NB4 (cell line): Measurements from ENCODE around the gene RTCA.

Experiments
- DNase-seq: peaks from one replicate; pipeline ENCODE4 v3.0.0; 2010; ENCODE audit warnings: low read depth
- H3K4me3 ChIP-seq: one replicate; pipeline ENCODE4 v1.5.1; 2011; ENCODE audit warnings: mild to moderate bottlenecking, low read depth, low read length, moderate library complexity
- CTCF ChIP-seq: IDR thresholded peaks from one replicate; pipeline ENCODE4 v1.5.1; 2012; ENCODE audit warnings: low read depth, low read length
- MAX ChIP-seq: IDR thresholded peaks from 2 replicates; pipeline ENCODE4 v1.6.1; 2011; ENCODE audit warnings: low read depth, low read length
- MYC ChIP-seq: IDR thresholded peaks from 2 replicates; pipeline ENCODE4 v1.6.1; 2011; ENCODE audit warnings: low read depth, low read length
- POLR2A ChIP-seq: IDR thresholded peaks from 2 replicates; pipeline ENCODE4 v1.6.1; 2011; ENCODE audit warnings: mild to moderate bottlenecking; ENCODE audit not compliant: insufficient read length; ENCODE audit errors: extremely low read depth

The RTCA gene

DNA sequence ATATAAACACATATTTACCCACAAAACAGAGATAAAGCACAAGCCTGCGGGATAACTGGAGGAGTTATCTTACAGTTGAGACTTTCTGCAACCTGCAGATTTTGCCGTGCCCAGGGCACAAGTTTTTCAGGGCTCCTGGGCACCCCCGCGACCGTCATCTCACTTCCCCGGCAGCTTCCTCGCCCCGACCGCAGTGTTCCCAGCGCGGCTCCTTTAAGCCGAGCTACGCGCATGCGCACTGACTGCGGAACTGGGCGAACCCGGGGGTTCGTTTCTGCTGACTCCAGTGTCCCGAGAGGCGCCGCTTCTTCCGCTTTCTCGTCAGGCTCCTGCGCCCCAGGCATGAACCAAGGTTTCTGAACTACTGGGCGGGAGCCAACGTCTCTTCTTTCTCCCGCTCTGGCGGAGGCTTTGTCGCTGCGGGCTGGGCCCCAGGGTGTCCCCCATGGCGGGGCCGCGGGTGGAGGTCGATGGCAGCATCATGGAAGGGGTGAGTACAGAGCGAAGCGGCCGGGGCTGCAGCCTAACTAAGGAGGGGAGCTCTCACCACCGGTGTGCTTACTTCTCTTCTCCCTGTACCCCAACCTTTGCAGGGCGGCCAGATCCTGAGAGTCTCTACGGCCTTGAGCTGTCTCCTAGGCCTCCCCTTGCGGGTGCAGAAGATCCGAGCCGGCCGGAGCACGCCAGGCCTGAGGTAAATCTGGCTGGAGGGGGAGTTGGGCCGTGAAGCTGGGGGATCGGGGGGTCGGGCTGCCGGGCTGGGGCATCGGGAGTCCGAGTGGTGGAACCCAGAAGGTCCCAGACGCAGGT, at the start of gene RTCA:
Gene RTCA (plus strand): TSS at position 286 of the 810 bp plus-strand sequence. CDS start 160 bp downstream, at position 446.
- H3K4me3 ChIP-seq = peak within 1 kb of the TSS; percentile 86
- DNase-seq = peak; percentile 97
- no peak for TF ChIP-seq CTCF
- TF ChIP-seq MAX = 0 out of 2 replicates have a peak, but pooled peaks have one; percentile 26
- TF ChIP-seq POLR2A = peak; percentile 75
- 0 out of 2 replicates have a peak, but pooled peaks have one; percentile 15 for TF ChIP-seq MYC

GRCh38 chr1:100217834-100218233, 48.2 kb upstream of the RTCA start:
- no peak for TF ChIP-seq CTCF
- no peak for DNase-seq
- no peak overlapping the region for H3K4me3 ChIP-seq

DNA sequence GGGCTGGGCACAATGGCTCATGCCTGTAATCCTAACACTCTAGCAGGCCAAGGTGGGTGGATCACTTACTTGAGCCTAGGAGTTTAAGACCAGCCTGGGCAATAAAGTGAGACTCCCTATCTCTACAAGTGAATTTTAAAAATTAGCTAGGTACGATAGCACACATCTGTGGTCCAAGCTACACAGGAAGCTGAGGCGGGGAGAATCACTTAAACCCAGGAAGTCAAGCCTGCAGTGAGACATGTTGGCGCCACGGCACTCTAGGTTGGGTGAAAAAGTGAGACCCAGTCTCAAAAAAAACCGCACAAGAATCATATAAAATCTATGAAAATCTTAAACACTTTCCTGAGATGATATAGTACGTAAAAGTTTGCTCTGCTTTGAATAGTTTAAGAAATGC, 46.6 kb upstream of the RTCA start:
- TF ChIP-seq MAX (no peak), POLR2A (no peak), CTCF (no peak), MYC (no peak)
- H3K4me3 ChIP-seq = no peak overlapping the region
- DNase-seq = no peak

DNA sequence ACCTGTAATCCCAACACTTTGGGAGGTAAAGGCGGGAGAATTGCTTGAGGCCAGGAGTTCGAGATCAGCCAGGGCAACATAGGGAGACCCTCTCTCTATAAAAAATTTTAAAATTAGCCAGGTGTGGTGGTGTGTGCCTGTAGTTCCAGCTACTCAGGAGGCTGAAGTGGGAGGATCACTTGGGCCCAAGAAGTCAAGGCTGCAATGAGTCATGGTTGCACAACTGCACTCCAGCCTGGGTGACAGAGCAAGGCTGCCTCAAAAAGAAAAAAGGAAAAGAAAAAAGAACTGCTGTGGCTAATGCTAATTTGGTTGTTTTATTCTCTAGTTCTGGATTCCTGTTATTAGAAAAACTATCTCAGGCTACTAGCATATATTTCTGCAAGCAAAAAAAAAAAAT, 46.1 kb upstream of the RTCA start:
- peak; percentile 63 for DNase-seq
- H3K4me3 ChIP-seq = no peak overlapping the region
- TF ChIP-seq POLR2A (no peak), MYC (no peak), CTCF (no peak), MAX (no peak)

DNA sequence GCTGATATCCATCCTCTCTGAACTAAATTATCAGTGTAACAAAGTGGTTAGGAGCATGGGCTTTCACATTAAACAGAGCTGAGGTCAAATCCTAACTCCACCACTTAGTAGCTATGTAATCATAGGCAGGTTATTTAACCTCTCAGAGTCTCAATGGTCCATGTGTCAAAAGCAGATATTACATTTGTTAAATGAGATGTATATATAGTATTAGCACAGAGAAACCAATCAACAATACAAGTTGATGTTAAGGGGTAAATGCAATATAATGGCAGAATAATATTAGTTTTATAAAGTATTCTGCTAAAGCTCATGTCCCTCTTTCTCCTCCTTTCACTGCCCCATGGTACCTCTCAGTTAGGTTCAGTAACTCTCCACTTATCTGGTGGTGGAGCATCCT, 43.6 kb upstream of the RTCA start:
- DNase-seq = no peak
- H3K4me3 ChIP-seq = no peak overlapping the region
- no peak for TF ChIP-seq MYC
- no peak for TF ChIP-seq CTCF
- TF ChIP-seq POLR2A = no peak
- TF ChIP-seq MAX = no peak
